NCI-H2029 treated with DMSO at 0.1 percent for 48 hours (cell line): ENCODE measurements around the gene CENPM.

Source experiments
- DNase-seq: peaks from one replicate; lab custom pipeline; 2025; lab: John Stamatoyannopoulos, UW

Gene CENPM

DNA sequence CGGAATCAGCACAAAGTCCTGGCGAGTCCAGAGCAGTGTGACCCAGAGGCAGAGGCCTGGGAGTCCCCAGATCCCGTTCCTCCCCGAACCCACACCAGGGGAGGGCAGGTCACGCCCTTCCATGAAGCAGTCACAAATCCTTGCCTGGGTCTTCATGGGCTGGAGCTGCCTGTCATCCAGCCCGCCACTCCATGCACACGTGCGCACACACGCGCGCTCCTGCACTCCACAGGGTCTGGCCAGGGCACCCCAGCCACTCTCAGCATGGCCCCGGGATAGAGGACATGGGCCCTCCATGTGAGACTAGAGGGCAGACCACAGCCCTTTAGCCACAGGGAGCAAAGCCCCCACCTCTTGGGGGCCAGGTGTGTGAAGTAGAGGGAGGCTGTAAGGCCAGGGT, 14.6 kb downstream of the CENPM start:
- no peak for DNase-seq

DNA sequence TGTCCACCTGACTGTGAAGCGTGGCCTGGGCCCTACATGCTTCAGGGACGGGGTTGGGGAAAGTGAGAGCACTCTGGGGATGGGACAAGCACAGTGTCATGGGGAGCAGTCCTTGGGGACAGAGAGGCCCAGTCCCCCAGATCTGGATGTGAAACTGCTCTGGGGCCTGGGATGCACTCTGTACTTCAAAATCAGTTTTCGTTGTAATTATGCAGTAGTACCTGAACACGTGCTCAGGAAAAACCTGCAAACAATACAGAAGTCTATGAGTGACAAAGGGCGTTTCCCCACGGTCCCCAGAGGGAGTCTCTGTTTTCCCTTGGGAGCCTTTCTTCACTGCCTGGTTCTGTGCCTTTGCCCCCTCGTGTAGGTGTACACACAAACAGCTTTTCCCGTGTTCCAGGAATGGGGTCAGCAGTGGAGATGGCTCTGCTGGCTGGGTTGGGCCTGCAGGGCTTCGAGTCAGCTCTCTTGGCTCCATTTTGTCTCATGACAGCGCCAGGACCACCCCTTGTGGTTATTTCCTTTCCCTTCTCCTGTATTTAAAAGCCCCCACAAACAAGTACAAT, 15.2 kb downstream of the CENPM start:
- DNase-seq = no peak

DNA sequence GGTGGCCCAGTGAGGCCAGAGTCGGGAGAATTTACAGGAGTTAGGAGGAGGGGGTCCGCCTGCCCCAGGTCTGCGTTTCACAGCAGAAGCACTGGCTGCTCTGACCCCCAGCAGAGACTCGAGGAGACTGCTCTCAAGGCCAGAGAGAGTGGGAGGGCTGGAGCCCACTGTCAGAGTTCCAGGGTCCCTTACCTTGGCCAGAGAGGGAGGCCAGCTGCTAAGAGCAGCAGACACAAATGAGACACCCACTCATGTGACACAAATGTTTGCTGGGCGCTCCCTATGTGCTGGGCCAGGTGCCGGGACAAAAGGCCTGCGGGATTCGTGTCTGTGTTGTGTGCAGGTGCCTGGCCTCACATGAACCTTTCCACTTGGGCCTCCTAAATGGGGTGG, 17.5 kb downstream of the CENPM start:
- peak; percentile 19 for DNase-seq

DNA sequence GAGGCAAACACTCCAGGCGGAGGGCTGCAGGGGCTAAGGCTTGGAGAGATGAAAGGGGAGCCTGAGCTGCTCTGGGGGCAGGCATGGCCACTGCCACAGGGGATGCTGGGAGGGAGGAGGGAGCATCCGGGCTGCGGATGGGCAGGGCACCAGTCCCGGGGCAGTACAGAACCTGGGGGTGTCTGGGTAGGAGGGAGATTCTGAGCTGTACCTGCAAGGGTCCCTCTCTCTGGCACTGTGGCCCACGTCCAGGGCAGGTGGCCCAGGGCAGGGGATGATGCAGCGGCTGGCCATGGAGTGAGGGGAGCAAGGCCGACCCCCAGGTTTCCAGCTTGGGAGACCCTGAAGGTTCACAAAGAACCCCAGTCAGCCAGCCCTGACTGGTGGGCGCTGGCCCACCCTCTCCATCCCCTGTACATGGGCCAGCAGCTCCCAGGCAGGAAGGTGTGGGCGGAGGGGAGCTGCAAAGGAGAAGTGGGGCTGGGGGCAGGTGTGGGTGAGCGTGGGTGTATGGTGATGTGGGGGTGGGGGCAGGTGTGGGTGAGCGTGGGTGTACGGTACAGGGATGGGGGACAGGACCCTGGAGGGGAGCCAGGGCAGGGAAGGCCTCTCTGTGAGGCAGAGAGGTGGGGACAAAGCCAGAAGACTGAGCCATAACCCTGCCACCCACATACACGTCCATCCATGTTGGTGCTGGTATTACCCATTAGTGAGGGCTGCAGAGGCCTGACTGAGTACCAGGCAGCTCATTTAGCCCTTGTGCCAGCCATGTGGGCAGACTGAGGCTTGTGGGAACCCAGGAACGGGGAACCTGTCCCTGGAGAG, 18.1 kb downstream of the CENPM start:
- DNase-seq = no peak

DNA sequence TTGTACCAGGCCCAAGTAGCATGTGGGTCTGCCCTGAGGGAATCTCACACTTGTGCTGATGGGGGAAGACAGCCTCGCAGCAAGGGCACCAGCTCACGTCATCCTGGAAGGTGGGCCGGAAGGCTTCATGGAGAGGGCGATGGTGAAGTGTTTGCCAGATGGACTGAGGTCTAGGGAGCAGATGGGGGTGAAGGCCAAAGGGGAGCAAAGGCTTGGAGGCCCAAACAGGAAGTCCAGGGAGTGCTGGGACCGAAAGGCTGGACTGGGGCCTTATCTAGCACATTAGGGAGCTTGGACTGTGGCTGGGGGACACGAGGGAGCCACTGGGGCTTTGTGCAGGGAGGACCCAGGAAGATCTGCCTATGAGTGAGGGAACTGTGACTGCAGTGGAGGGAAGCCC, 19.1 kb downstream of the CENPM start:
- no peak for DNase-seq

DNA sequence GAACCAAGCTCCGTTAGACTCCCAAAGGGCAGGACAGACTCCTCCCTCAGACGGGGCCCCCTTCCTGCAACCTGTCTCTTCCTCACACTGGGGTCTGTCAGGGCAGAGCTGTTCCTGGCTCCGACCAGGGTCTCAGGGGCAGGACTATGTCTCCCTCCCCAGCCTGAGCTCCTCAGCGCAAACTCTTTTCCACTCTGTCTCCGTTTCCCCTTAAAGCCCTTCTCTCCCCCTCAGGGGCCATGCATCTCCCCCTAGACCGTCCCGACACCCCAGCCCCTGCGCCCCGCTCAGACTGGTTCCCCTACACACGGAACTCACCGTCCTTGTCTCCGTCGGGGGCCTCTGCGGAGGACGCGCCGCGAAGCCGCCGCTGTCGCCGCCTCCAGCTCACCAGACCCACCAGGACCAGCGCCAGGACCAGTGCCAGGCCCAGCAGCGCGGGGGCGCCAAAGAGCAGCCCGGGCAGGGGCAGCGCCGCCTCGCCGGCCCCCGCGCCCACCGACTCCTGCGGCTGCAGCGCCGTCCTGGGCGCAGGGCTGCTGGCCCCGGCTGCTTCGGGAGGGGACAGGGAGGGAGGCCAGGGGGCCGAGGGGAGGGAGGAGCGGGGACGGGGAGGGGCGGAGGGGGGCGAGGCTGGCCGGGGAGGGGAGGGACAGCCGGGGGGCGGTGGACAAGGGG, 21.0 kb downstream of the CENPM start:
- peak; percentile 23 for DNase-seq

DNA sequence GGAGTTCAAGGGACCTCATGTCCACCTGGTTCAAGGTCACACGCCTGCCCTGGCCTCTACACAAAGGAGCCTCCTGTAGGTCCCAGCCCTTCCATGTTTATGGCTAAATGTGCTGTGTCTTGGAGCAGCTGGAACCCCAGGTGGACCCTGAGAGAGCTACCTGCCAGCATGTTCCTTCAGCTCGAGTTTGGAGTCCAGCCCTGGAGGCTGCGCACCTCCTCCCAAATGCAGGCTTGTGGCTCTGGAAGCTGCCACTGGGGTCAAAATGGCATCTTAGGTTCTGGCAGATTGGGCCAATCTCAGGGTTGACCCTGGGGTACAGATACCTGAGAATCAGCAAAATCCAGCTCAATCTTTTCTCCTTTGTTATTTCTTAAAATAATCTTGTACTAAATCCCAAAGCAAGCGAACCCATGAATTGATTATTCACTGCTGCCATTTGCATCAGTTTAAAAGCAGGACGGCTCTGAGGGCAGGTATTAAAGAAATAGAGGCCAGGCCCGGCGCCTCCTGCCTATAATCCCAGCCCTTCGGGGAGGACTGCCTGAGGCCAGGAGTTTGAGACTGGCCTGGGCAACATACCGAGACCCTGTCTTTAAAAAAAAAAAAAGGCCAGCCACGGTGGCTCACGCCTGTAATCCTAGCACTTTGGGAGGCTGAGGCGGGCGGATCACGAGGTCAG, 23.2 kb downstream of the CENPM start:
- DNase-seq = no peak

DNA sequence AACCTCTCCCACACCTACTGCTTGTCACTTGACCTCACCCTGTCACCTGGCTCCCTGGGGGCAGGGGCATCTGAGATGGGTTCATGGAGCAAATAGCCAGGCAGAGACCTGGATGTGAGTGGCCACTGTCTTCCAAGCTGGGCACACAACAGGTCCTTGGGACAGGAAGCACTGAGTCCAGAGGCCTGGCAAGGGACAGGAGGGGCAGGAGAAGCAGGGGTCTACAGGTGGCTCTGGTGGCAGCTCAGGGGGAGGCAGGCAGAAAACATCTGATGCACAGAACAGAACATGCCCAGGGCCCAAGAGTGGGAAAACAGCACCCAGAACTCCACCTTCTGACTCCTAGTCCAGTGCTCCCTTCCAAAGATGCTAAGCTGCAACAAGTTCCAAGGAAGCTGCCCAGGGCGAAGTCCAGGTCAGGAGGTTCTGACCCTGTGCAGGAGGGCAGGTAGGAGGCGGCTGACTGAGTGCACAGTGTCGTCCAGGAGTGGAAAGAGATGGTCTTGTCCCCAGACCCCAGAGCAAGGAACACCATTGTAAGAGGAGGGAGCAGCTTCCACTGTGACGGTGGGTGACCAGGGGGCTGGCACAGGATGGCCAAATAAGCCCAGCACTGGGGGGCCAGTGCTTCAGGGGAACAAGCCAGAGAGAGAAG, 23.9 kb downstream of the CENPM start:
- DNase-seq = no peak

DNA sequence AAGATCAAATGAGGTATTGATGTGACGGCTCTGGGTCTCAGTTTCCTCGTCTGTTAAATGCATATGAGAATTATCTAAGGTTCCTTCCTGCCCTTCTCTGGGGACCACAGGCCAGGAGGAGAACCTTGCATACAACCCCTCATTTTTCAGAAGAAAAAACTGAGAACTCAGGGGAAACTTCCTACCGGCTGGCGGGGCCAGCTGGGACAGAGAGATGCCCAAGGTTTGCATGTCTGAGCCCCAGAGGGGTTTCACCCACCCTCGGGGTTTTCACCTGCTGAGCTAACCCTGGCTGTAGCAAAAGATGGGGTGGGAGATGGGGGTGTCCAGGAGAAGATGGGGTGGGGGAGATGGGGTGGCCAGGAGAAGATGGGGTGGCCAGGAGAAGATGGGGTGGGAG, 24.6 kb downstream of the CENPM start:
- no peak for DNase-seq

DNA sequence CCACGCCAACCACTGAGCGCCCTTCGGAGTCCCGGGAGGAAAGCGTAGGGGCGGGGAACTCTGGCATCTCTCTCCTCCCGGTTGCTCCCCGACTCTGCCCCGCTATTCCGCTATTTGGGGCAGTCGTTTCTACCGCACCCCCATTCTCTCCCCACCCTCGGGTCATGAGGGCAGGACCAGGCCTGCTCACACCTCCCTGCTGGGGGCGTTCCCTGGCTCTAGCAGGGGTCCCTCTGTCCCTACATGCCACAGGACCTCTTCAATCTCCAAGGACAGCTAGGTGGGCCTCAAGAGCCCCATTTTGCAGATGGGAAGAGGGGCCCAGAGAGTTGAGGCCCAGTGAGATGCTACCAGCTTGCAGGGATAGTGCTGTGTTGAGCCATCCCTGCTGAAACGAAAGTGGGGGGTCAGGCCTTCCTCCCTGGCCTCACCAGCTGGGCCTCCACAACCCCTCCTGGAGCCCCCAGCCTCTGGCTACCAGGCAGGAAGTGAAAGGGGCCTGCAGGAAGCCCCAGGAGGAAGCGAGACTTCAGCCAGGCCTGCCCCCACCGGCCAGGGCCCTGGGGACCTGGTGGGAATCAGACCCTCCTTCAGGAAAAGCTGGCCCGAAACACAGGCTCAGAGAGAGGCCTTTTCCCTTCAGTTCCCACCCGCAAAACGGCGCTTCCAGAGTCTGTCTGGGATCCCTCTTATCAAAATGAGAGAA, 26.5 kb downstream of the CENPM start:
- DNase-seq = no peak

DNA sequence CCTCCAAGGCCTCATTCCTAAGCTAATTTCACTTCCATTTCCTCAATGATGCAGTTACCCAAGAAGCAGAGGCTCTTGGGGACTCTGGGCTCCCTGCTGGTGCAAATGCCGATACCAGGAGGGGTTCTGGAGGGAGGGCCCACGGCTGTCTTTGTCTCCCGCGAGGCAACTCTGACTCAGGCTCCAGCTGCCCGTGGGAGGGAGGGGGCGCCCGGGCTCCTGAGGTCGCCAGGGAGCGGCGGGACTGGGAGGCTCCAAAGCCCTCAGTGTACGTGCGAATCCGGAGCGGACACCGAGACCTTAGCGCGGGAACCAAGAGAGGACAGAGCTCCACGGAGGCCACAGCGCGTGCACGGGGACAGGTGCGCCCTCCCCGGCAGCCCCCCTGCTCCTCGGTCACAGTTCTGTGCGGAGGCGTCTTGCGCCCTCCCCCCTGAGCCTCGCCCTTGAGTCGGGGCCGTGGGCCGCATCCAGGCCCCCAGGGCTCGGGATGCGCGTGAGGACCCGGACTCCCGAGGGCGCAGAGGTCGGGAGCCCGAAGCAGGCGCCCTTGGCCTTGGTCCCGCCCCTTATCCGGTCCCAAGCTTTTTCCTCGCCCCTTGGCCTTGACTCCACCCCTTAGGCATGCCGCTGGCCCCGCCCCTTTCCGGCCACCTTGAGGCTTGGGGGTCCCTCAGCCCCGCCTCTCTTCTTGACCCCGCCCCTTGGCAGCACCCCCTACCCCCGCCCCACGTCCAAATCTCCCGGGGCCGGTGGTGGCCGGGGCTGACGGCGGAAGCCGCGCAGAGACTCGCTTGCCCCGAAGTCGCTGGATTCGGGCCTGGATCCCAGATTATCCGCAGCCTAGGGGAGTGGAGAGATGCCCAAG, 27.4 kb downstream of the CENPM start:
- no peak for DNase-seq

DNA sequence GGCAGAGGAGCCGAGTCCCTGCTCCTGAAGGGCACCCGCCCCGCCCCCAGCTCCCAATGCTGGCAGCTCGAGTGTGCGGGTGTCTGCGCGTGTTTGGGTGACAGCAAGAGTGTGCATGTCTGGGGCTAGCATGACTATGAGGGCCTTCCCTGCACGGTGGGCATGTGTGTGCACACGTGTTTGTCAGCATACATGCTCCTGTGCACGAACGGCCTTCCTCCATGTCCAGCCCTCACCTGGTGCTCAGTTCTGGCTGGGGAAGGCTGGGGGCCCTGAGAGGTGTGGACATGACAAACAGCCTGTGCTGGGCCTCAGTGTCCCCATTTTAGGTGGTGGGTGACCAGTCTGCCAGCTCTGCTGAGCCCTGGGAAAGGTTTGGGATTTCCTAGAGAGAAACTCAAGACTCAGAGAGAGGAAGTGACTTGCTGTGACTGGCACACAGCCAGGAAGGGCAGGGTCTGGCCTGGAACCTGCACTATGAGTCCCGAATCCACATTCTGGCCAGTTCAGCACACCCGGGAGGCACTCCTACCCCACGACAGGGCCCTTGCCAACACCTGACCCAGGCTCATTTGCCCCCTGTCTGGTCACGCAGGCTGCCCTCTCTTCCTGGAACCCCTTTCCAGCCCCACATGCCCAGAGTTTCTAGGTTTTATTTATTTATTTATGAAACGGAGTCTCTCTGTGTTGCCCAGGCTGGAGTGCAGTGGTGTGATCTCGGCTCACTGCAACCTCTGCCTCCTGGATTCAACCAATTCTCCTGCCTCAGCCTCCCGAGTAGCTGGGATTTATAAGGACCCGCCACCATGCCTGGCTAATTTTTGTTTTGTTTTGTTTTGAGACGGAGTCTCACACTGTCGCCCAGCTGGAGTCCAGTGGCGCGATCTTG, 28.8 kb downstream of the CENPM start:
- DNase-seq = peak; percentile 35

DNA sequence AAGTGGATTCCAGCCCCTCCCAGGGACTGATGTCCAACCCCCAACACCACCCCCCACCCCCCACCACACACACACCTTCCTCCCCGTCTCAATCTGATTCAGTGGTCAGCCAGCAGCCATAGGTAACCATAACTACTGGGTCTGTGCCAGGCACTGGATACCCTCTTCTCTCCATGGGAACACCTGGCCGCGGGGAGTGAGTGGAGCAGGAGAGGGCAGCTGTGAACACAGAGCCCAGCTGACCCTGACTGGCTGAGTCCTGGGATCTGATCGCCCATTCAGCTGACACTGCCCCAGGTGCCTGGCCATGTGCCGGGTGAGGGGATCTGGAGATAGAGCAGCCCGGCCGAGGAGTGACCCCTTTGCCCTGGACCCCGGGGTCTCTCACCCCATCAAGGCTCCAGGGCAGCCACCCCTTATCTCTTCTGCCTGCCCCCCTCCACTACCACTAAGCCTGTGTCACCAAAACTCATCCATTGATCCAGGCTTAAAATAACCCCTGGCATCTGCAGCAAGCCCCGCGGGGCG, 29.5 kb downstream of the CENPM start:
- DNase-seq = peak; percentile 32

DNA sequence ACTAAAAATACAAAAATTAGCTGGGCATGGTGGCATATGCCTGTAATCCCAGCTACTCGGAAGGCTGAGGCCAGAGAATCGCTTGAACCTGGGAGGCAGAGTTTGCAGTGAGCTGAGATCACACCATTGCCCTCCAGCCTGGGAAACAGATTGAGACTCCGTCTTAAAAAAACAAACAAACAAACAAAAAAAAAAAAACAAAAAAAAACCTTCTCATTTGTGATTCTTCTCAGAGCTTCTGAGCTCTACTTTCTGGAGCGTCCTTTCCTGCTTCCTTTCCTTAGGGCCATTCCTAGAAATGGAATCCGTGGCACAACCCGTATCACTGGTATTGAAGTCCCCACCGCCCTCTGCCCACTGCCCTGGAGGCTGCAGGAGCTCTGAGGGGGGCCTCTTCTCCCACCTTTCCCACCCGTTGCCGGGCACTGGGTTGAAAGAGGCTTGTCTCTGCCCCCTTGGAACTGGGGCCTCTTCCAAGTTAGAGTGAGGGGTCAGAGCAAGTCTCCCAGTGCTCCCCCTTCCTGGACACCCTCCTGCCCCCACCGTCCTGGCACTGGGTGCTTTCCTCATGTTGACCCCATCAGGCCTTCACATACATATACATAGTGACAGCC, 30.1 kb downstream of the CENPM start:
- no peak for DNase-seq

DNA sequence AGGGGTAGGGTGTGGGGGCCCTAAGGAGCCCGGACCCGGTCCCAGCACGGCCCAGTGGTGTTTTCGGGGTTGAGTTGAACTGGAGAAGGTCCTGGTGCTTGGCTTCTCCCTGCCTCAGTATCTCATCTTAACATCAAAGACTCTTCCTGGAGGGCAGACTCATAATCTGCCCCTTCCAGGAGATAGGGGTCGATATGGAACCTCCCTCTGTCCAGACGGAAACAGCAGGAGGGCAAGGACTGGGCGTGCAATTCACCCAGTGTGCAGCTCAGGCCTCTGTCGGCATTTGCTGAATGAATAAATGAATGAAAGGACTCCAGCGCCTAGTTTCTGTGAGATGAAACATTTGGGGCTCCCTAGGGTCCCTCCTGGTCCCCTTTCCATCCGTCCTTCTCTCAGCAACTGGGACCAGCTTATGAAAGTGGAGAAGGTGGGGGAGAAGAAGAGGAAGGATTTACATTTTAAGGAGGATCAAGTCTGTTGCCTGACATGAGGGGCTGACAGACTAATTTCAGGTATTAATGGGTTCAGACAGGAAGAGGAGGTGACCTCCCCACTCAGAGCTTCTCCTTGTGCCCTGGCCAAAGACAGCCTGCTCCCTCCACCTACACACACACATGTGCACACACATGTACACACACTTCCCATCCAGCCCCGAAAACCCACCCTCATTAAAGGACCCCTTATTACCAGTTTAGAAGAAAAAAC, 31.0 kb downstream of the CENPM start:
- no peak for DNase-seq

DNA sequence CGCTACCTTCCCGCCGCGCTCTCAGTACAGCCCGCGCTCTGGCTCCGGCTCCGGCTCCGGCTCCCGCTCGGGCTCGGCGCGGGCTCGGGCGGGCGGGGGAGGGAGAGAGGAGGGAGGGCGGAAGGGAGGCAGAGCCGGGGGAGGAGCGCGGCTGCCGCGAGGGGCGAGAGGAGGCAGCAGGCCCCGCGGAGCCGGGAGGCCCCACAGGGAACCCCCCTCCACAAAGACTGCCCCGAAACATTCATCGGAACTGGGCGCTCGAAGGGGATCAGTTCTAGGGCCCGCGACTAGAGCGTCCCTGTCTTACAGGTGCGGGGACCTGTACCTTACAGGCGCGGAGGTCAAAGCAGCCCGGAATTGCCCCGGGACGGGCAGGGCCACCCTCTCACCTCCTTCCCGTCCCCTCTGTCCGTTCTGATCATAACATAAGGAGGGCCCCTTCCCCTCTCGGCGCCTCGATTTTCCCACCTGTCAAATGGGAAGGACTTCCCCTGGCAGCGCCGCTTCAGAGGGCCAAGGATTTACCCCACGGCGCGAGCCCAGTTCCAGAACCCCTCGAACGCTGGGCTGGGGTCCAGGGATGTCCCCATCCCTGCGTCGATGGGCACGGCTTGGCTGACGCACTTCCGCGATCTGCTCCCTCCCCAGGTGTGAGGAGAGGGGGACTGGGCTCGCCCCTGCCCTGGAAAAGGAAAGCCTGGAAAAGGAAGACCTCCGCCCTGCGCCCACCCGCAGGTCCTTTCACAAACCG, 31.7 kb downstream of the CENPM start, which contains the start of gene SHISA8:
SHISA8 (minus strand) TSS at position 40 of the 751 bp plus-strand sequence. CDS start 407 bp downstream, outside the sequence.
- DNase-seq = no peak

DNA sequence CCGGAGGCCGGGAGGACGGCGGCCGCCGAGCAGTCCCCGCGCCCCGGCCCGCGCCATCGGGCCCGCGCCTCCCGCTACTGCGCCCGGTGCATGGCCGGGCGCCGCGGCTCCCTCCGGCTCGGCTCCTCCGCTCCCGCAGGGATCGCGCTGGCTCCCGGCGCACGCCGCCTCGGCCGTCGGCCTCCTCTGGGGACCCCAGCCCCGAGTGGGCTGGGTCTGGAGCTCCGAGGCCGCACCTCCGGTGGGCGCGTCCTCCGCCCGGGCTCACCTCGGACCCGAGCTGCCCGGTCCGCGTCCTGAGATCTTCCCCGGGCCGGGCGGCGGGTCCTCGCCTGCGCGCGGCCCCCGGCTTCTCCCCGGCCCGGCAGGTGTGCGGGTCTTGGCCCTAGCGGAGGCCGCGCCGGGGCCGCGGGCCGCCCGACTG, 32.3 kb downstream of the CENPM start:
- DNase-seq = no peak
